B cell (primary cell): ENCODE results near the gene BRF1.

ENCODE experiments used
- EZH2 ChIP-seq: IDR thresholded peaks from 2 replicates; pipeline ENCODE4 v1.6.1; 2012; ENCODE audit warnings: borderline replicate concordance, low read depth, mild to moderate bottlenecking, moderate library complexity, low read length; ENCODE audit not compliant: insufficient read depth, poor library complexity, severe bottlenecking
- TF ChIP-seq, protein P1 (sequence below): fragments of 200-600 bp; IDR thresholded peaks from one replicate; pipeline ENCODE4 v1.8.0; 2022; ENCODE audit warnings: antibody characterized with exemption, mild to moderate bottlenecking

GRCh38 chr14:105166571-105167302 is 134.1 kb downstream of the BRF1 start:
- TF ChIP-seq, protein P1, sequence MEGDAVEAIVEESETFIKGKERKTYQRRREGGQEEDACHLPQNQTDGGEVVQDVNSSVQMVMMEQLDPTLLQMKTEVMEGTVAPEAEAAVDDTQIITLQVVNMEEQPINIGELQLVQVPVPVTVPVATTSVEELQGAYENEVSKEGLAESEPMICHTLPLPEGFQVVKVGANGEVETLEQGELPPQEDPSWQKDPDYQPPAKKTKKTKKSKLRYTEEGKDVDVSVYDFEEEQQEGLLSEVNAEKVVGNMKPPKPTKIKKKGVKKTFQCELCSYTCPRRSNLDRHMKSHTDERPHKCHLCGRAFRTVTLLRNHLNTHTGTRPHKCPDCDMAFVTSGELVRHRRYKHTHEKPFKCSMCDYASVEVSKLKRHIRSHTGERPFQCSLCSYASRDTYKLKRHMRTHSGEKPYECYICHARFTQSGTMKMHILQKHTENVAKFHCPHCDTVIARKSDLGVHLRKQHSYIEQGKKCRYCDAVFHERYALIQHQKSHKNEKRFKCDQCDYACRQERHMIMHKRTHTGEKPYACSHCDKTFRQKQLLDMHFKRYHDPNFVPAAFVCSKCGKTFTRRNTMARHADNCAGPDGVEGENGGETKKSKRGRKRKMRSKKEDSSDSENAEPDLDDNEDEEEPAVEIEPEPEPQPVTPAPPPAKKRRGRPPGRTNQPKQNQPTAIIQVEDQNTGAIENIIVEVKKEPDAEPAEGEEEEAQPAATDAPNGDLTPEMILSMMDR: no peak
- no peak for TF ChIP-seq EZH2
